Right renal cortex interstitium (tissue), 3 donors: ENCODE measurements around the gene TBC1D5. TPM values are rescaled to one million over a fixed set of nuclear protein-coding genes. Genes with fewer than 3 reads are reported as not detected.

ENCODE experiments used
- DNase-seq, 3 donors: peaks; one replicate each; pipeline ENCODE4 v3.0.0-alpha.2; 2013; ENCODE audit warnings: low read depth in 3 of 3, low spot score in 2 of 3
- polyA plus RNA-seq, 3 donors: library from polyadenylated mRNA; unstranded; fragments of 120-200 nt; gene quantifications; one replicate each; pipeline ENCODE4 v1.2.1, GENCODE V29; 2013; ENCODE audit not compliant: insufficient read length in 3 of 3

TBC1D5 gene
- polyA plus RNA-seq, 3 donors: 54.7 to 58.8 (median 55.2) TPM

- DNase-seq: no peak
Measured at GRCh38 chr3:17607905-17608304, 134.5 kb downstream of the TBC1D5 start.

- no peak for DNase-seq
Measured at GRCh38 chr3:17605934-17606333, 136.5 kb downstream of the TBC1D5 start.

GRCh38 chr3:17605032-17605431, 137.4 kb downstream of the TBC1D5 start:
- DNase-seq: no peak

- DNase-seq: no peak
Measured at GRCh38 chr3:17602126-17602525, 140.3 kb downstream of the TBC1D5 start.

GRCh38 chr3:17592956-17593355, 149.5 kb downstream of the TBC1D5 start:
- DNase-seq: no peak

GRCh38 chr3:17590465-17590864, 152.0 kb downstream of the TBC1D5 start:
- no peak for DNase-seq

DNA sequence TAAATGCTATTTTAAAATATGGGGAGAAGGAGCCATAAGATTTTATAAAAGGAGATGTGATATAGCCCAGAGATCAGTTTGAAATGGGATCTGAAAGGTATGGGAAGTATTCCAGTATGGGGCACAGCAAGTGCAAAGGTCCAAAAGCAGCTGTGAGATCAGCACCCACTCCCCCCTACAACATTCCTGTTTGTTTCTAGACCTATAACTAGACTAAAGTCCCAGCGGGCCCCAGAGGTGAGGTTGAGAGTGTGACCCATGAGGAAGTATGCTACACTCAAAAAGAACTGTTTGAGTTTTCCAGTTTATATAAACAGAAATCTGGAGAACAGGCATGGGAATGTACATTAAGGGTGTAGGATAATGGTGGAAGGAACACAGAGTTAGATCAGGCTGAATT, 152.5 kb downstream of the TBC1D5 start:
- DNase-seq: no peak

DNA sequence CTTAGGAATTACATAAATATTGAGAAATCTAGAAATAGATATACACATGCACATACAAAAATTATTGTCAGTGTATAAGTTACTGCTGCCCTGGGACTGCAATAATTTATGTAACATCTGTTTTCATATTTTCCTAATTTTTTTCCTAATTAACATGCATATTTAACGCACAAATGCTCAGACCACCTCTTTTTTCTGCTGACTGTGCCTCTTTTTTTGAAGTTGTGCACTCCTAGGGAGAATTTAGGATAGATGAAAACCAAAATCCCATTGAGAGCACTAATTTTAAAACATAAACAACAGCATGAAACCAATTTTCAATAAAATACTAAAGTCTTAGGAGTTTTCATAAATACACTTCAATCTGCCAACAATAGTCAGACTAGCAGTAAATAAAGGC, 154.0 kb downstream of the TBC1D5 start:
- no peak for DNase-seq

- no peak for DNase-seq
Measured at GRCh38 chr3:17585394-17586325, 156.8 kb downstream of the TBC1D5 start.

DNA sequence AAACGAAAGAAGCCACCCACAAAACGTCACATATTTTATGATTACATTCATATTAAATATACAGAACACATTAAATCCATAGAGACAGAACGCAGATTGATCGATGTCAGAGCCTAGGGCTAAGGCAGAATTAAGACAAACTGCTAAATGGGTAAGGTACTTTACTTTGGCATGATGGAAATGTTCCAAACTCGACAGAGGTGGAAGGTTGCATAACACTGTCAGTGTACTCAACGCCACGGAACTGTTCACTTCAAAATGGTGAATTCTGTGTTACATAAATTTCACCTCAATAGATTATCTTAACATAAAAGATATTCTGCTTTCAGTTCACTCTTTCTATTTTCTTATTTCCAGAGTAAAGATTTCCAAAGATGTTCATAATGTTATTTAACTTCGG, 158.4 kb downstream of the TBC1D5 start:
- no peak for DNase-seq

GRCh38 chr3:17583530-17583929, 158.9 kb downstream of the TBC1D5 start:
- no peak for DNase-seq

- no peak for DNase-seq
Measured at GRCh38 chr3:17581421-17582080, 160.9 kb downstream of the TBC1D5 start.

GRCh38 chr3:17580901-17581300, 161.5 kb downstream of the TBC1D5 start:
- no peak for DNase-seq

GRCh38 chr3:17579289-17580031, 163.0 kb downstream of the TBC1D5 start:
- no peak for DNase-seq

GRCh38 chr3:17577796-17578520, 164.5 kb downstream of the TBC1D5 start:
- DNase-seq: no peak

- DNase-seq: no peak
Measured at GRCh38 chr3:17573396-17573795, 169.0 kb downstream of the TBC1D5 start.

DNA sequence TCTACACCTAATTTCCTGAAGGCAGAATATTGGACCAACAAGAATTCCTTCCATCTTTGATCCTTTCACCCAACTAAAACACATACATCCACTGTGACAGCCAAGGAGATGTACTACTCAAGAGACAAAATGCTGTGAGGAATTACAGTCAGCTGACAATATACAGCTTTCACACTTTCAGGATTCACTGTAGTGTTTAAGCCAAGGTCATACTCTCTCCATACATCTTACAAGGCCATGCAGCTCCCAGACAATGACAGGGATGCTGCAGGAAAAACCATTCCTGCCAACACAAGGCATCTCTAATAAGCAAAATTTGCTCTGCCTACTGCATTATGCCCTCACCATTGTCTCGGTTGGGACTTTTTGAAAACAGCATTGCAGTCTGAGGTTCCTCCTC, 170.7 kb downstream of the TBC1D5 start:
- no peak for DNase-seq

GRCh38 chr3:17562845-17563244, 179.6 kb downstream of the TBC1D5 start:
- no peak for DNase-seq

DNA sequence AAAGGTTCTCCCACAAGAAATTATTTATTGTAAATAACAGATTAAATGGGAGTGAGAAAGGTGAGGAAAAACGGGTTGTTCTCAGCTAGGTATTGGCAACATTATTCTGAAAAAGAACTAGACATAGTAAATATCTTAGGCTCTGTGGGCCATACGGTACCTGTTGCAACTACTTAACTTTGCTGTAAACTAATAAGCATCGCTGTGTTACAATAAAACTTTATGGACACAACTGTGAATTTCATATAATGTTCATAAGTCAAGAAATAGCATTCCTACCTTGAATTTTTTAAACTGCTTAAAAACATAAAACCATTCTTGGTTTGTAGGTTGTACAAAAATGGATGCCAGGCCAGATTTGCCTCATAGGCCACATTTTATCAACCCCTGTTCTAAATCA, 183.9 kb downstream of the TBC1D5 start:
- no peak for DNase-seq

- DNase-seq: no peak
Measured at GRCh38 chr3:17557749-17558463, 184.5 kb downstream of the TBC1D5 start.
